Measurements from ENCODE around the gene PHF2.

PHF2 gene

GRCh38 chr9:93686880-93687236, 110.5 kb downstream of the PHF2 start:
- Histone ChIP-seq H3K4me1 (ENCODE audit: control insufficient read depth, insufficient read depth, low read length) (no peaks in the 10 kb centered on the region), H3K4me3 (ENCODE audit: low read depth, low read length) (no peak overlapping the region), H3K36me3 (ENCODE audit: control insufficient read depth in 2 of 2, insufficient read depth in 1 of 2, low read length in 2 of 2) (no peaks in the 10 kb centered on the region), H3K9me3 (ENCODE audit: control insufficient read depth, insufficient read depth, low read depth, low read length) (no peaks in the 10 kb centered on the region), H3K27ac (ENCODE audit: extremely low read depth, low read depth, low read length) (no peak overlapping the region)
- ChIA-PET POLR2A (interaction anchor here (0.5 kb wide), 1 partner anchor 55 kb away, joined by 5 read pairs; no protein-coding TSS in a partner anchor), CTCF (interaction anchor here (1.7 kb wide), 1 partner anchor 316 kb away, joined by 12 read pairs; no protein-coding TSS in a partner anchor)
- TF ChIP-seq ZNF114 (tag by site-specific recombination; IDR thresholded peaks at IDR 0.05) (no peak), ZNF449 (tag by site-specific recombination; IDR thresholded peaks at IDR 0.05) (no peak), ZNF2 (tag by site-specific recombination; IDR thresholded peaks at IDR 0.05) (no peak), FEZF1 (tag by site-specific recombination; IDR thresholded peaks at IDR 0.05) (no peak), EGR2 (tag by site-specific recombination; IDR thresholded peaks at IDR 0.05; ENCODE audit: low read depth) (no peak), ZSCAN30 (tag by site-specific recombination; IDR thresholded peaks at IDR 0.05) (no peak), GLIS1 (tag by site-specific recombination; IDR thresholded peaks at IDR 0.05) (no peak), ZEB2 (tag by site-specific recombination; IDR thresholded peaks at IDR 0.05) (no peak), ZBTB20 (tag by site-specific recombination; IDR thresholded peaks at IDR 0.05) (no peak), ZNF311 (tag by site-specific recombination; IDR thresholded peaks at IDR 0.05; ENCODE audit: borderline replicate concordance) (no peak), YY2 (tag by site-specific recombination; IDR thresholded peaks at IDR 0.05) (no peak), ZNF302 (tag by site-specific recombination; IDR thresholded peaks at IDR 0.05; ENCODE audit: low read depth) (no peak), ZNF24 (tag by site-specific recombination; IDR thresholded peaks at IDR 0.05) (no peak), WT1 (tag by site-specific recombination; IDR thresholded peaks at IDR 0.05) (no peak), ZNF521 (tag by site-specific recombination; IDR thresholded peaks at IDR 0.05) (no peak), REPIN1 (tag by site-specific recombination; IDR thresholded peaks at IDR 0.05; ENCODE audit: low read depth) (no peak), IKZF3 (tag by site-specific recombination; IDR thresholded peaks at IDR 0.05) (no peak)

- no peaks in the 10 kb centered on the region for H3K36me3 ChIP-seq (ENCODE audit: control insufficient read depth in 2 of 2, insufficient read depth in 1 of 2, low read length in 2 of 2)
- TF ChIP-seq SETDB1 (IDR thresholded peaks at IDR 0.05; ENCODE audit: insufficient read length, low read length), result peak; percentile 73
- no peak for TF ChIP-seq ZBTB8A (tag by site-specific recombination; IDR thresholded peaks at IDR 0.05)
- TF ChIP-seq ZNF302 (tag by site-specific recombination; IDR thresholded peaks at IDR 0.05; ENCODE audit: low read depth), result no peak
- TF ChIP-seq ZNF621 (tag by site-specific recombination; IDR thresholded peaks at IDR 0.05), result no peak
- TF ChIP-seq ZNF391 (tag by site-specific recombination; IDR thresholded peaks at IDR 0.05; ENCODE audit: borderline replicate concordance, low read depth), result no peak
- no peak for TF ChIP-seq ZNF785 (tag by site-specific recombination; IDR thresholded peaks at IDR 0.05)
- no peak for TF ChIP-seq ZNF654 (tag by site-specific recombination; IDR thresholded peaks at IDR 0.05; ENCODE audit: low read depth)
- no peak for TF ChIP-seq ZNF501 (tag by site-specific recombination; IDR thresholded peaks at IDR 0.05)
- no peak for TF ChIP-seq REPIN1 (tag by site-specific recombination; IDR thresholded peaks at IDR 0.05; ENCODE audit: low read depth)
- no peaks in the 10 kb centered on the region for H3K4me1 ChIP-seq (ENCODE audit: control insufficient read depth, insufficient read depth, low read length)
- H3K4me3 ChIP-seq (ENCODE audit: low read depth, low read length), result no peak overlapping the region
- ChIA-PET POLR2A (no interaction called here), CTCF (interaction anchor here (0.6 to 1.6 kb wide), 3 partner anchors 8 to 703 kb away, joined by 3 to 7 read pairs (median 4); no protein-coding TSS in a partner anchor)
- H3K9me3 ChIP-seq (ENCODE audit: control insufficient read depth, insufficient read depth, low read depth, low read length), result no peaks in the 10 kb centered on the region
- no peak overlapping the region for H3K27ac ChIP-seq (ENCODE audit: extremely low read depth, low read depth, low read length)
Observed at GRCh38 chr9:93690618-93691017, 114.2 kb downstream of the PHF2 start.

GRCh38 chr9:93693129-93693528, 116.7 kb downstream of the PHF2 start:
- POLR2A ChIA-PET, result no interaction called here
- no peak for TF ChIP-seq ZNF239 (tag by site-specific recombination; IDR thresholded peaks at IDR 0.05)
- TF ChIP-seq ZNF433 (tag by site-specific recombination; IDR thresholded peaks at IDR 0.05; ENCODE audit: low read depth), result no peak
- TF ChIP-seq ZNF324 (tag by site-specific recombination; IDR thresholded peaks at IDR 0.05), result no peak
- TF ChIP-seq ZNF280D (tag by site-specific recombination; IDR thresholded peaks at IDR 0.05), result no peak

More at GRCh38 chr9:93693129-93693528, 116.7 kb downstream of the PHF2 start:
- H3K4me1 ChIP-seq (ENCODE audit: control insufficient read depth, insufficient read depth, low read length), result no peaks in the 10 kb centered on the region
- no peak overlapping the region for H3K27ac ChIP-seq (ENCODE audit: extremely low read depth, low read depth, low read length)
- H3K36me3 ChIP-seq (ENCODE audit: control insufficient read depth in 2 of 2, insufficient read depth in 1 of 2, low read length in 2 of 2), result no peaks in the 10 kb centered on the region
- H3K4me3 ChIP-seq (ENCODE audit: low read depth, low read length), result no peak overlapping the region
- CTCF ChIA-PET, result interaction anchor here (0.6 to 1.5 kb wide), 4 partner anchors 127 to 377 kb away, joined by 3 to 6 read pairs (median 3); partner anchors contain the start of gene BARX1
- H3K9me3 ChIP-seq (ENCODE audit: control insufficient read depth, insufficient read depth, low read depth, low read length), result no peaks in the 10 kb centered on the region

All from HEK293 (cell line).